Glutamatergic neuron (in vitro differentiated cells): Measurements from ENCODE around the gene ENTPD5. TPM values are rescaled to one million over a fixed set of nuclear protein-coding genes. Genes with fewer than 3 reads are reported as not detected.

Experiments
- DNase-seq: peaks from one replicate; pipeline ENCODE4 v3.0.0; 2022
- H3K27ac Mint-ChIP-seq: one replicate; pipeline ENCODE4 v1.8.0; 2020; ENCODE audit warnings: mild to moderate bottlenecking, mixed read lengths, inconsistent platforms; ENCODE audit not compliant: unreplicated experiment
- H3K27me3 Mint-ChIP-seq: one replicate; pipeline ENCODE4 v1.8.0; 2020; ENCODE audit warnings: mild to moderate bottlenecking, moderate library complexity, mixed read lengths, inconsistent platforms; ENCODE audit not compliant: unreplicated experiment
- H3K36me3 Mint-ChIP-seq: one replicate; pipeline ENCODE4 v1.8.0; 2020; ENCODE audit warnings: mild to moderate bottlenecking, mixed read lengths, inconsistent platforms; ENCODE audit not compliant: unreplicated experiment
- H3K4me1 Mint-ChIP-seq: one replicate; pipeline ENCODE4 v1.8.0; 2020; ENCODE audit warnings: mild to moderate bottlenecking, low read depth, mixed read lengths, inconsistent platforms; ENCODE audit not compliant: unreplicated experiment
- H3K4me3 Mint-ChIP-seq: one replicate; pipeline ENCODE4 v1.8.0; 2020; ENCODE audit warnings: mild to moderate bottlenecking, mixed read lengths, inconsistent platforms; ENCODE audit not compliant: unreplicated experiment
- H3K9me3 Mint-ChIP-seq: one replicate; pipeline ENCODE4 v1.8.0; 2020; ENCODE audit warnings: mild to moderate bottlenecking, moderate library complexity, mixed read lengths, inconsistent platforms; ENCODE audit not compliant: unreplicated experiment
- CTCF ChIP-seq: fragments of 200-600 bp; sonication (generic); IDR thresholded peaks from one replicate; pipeline ENCODE4 v1.5.0; 2021; ENCODE audit not compliant: partially characterized antibody, unreplicated experiment
- total RNA-seq: library from RNA; stranded (reverse); fragmentation: NEBNext Ultra II Directional; extraction: Animal tissue kit (Norgen Biotek cat#: 25700); gene quantifications from one replicate; pipeline ENCODE4 v1.2.1, GENCODE V29; 2021; ENCODE audit not compliant: unreplicated experiment

ENTPD5 gene
- total RNA-seq, 1 donor from 2014 or later: 7.8 TPM

- no peak for TF ChIP-seq CTCF
- Mint-ChIP-seq H3K9me3 (peaks cover 2% of the 10 kb centered on the region), H3K27me3 (peaks cover 3% of the 10 kb centered on the region), H3K4me1 (no peaks in the 10 kb centered on the region), H3K4me3 (peak overlapping the region; percentile 87), H3K36me3 (no peaks in the 10 kb centered on the region), H3K27ac (no peak overlapping the region)
- no peak for DNase-seq
Measured at GRCh38 chr14:74019408-74020137, 485 bp upstream of the ENTPD5 start.

- DNase-seq: no peak
- no peak for TF ChIP-seq CTCF
- Mint-ChIP-seq H3K4me3 (peak overlapping the region; percentile 98), H3K27me3 (peaks cover 3% of the 10 kb centered on the region), H3K9me3 (peaks cover 2% of the 10 kb centered on the region), H3K4me1 (no peaks in the 10 kb centered on the region), H3K27ac (no peak overlapping the region), H3K36me3 (no peaks in the 10 kb centered on the region)
Measured at GRCh38 chr14:74018174-74018585, 908 bp downstream of the ENTPD5 start.

- no peak for DNase-seq
- no peak for TF ChIP-seq CTCF
- Mint-ChIP-seq H3K4me3 (no peak overlapping the region), H3K27me3 (peaks cover 3% of the 10 kb centered on the region), H3K9me3 (peaks cover 2% of the 10 kb centered on the region), H3K27ac (no peak overlapping the region), H3K4me1 (no peaks in the 10 kb centered on the region), H3K36me3 (no peaks in the 10 kb centered on the region)
Measured at GRCh38 chr14:74015963-74016362, 3.1 kb downstream of the ENTPD5 start.

GRCh38 chr14:74015176-74015575 lies 3.9 kb downstream of the ENTPD5 start:
- H3K4me1 Mint-ChIP-seq: no peaks in the 10 kb centered on the region
- no peak for DNase-seq
- H3K9me3 Mint-ChIP-seq: peaks cover 2% of the 10 kb centered on the region
- no peak for TF ChIP-seq CTCF
- H3K27me3 Mint-ChIP-seq: peaks cover 3% of the 10 kb centered on the region
- H3K4me3 Mint-ChIP-seq: no peak overlapping the region
- H3K27ac Mint-ChIP-seq: no peak overlapping the region
- no peaks in the 10 kb centered on the region for H3K36me3 Mint-ChIP-seq

- H3K36me3 Mint-ChIP-seq: no peaks in the 10 kb centered on the region
- peaks cover 3% of the 10 kb centered on the region for H3K27me3 Mint-ChIP-seq
- H3K9me3 Mint-ChIP-seq: peaks cover 2% of the 10 kb centered on the region
- no peak for DNase-seq
- H3K4me3 Mint-ChIP-seq: no peak overlapping the region
- no peaks in the 10 kb centered on the region for H3K4me1 Mint-ChIP-seq
- no peak for TF ChIP-seq CTCF
- H3K27ac Mint-ChIP-seq: no peak overlapping the region
Measured at GRCh38 chr14:74014299-74014698, 4.8 kb downstream of the ENTPD5 start.
